Coronary artery (tissue), 2 donors: Measurements from ENCODE around the gene CT45A9.
"Not testable (repeated sequence)": the region's sequence is repeated elsewhere in the genome, so short reads cannot be mapped to it uniquely, and the experiment has no call there.

Experiments
- DNase-seq: peaks from one replicate; pipeline ENCODE4 v3.0.0-alpha.2; 2017; ENCODE audit warnings: low spot score
- H3K27ac ChIP-seq, 2 donors: fragments of 200-600 bp; sonication (generic); one replicate each; pipeline ENCODE4 v1.5.1; 2016 to 2019
- H3K4me3 ChIP-seq: fragments of 200-600 bp; sonication (generic); 2 replicates; pipeline ENCODE4 v1.5.1; 2016; ENCODE audit warnings: mild to moderate bottlenecking, moderate library complexity
- TF ChIP-seq, protein P1 (sequence below): fragments of 200-600 bp; sonication (generic); IDR thresholded peaks from one replicate; pipeline ENCODE4 v1.5.1; 2019; ENCODE audit warnings: antibody characterized with exemption

Gene CT45A9, protein sequence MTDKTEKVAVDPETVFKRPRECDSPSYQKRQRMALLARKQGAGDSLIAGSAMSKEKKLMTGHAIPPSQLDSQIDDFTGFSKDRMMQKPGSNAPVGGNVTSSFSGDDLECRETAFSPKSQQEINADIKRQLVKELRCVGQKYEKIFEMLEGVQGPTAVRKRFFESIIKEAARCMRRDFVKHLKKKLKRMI

DNA sequence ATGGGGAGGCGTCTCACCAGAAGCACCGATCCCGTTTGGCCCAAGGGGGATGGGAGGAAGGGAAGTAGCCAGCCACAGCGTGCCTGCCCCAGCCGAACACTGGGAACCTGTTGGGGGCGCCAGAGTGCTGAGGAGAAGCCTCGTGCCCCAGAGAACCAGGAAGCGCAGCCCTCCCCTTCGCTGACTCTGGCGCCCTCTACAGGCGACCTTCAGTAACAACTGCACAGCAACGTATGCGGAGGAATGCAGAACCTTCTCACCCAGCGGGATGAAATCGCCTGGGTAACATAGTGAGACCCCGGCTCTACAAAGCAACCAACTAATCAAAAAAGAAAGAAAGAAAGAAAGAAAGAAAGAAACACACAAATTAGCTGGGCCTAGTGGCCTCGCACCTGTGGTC is at the start of gene CT45A9:
CT45A9 (minus strand) TSS at position 101 of the 400 bp plus-strand sequence. CDS start 3,751 bp downstream, outside the sequence.
- H3K27ac ChIP-seq, DNase-seq, H3K4me3 ChIP-seq: not testable (repeated sequence)

DNA sequence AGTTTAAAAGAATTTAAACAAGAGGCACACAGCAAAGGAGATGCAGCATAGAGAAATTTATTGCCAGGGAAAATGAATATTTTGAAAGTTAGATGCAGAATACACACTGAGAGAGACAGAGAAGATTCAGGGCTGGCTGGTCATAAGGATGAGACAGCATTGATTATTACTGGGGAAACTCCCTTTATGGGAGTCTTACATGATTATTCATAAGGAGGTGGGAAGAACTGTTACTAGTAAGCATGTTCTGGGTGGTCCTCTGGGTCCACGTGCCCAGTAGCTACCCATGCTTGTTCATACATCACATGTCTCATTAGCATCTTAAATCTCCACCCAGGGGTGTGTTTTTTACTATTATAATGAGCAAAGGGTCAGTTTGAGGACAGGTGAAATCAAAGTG is 48.9 kb upstream of the CT45A9 start:
- not testable (repeated sequence) for DNase-seq, H3K27ac ChIP-seq, H3K4me3 ChIP-seq

DNA sequence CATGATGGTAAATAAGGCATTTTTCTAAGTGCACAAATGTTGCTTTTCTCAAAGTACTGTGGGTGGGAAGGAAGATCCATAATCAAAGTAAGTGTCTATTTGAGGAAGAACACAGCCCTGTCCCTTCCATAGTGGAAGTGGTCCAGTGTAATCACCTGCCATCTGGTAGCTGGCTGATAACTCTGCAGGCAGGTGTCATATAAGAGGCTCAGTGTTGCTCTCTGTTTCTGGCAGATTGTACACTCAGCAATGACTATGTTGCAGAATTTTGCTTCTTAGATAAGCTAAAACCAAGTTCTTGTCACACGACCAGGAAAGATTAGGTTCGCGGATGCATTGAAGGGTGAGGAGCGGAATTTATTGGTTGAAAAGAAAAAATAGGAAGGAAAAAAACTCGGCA is 42.8 kb upstream of the CT45A9 start:
- DNase-seq: no peak
- H3K4me3 ChIP-seq: no peak overlapping the region
- H3K27ac ChIP-seq: no peak overlapping the region
- TF ChIP-seq, protein P1, sequence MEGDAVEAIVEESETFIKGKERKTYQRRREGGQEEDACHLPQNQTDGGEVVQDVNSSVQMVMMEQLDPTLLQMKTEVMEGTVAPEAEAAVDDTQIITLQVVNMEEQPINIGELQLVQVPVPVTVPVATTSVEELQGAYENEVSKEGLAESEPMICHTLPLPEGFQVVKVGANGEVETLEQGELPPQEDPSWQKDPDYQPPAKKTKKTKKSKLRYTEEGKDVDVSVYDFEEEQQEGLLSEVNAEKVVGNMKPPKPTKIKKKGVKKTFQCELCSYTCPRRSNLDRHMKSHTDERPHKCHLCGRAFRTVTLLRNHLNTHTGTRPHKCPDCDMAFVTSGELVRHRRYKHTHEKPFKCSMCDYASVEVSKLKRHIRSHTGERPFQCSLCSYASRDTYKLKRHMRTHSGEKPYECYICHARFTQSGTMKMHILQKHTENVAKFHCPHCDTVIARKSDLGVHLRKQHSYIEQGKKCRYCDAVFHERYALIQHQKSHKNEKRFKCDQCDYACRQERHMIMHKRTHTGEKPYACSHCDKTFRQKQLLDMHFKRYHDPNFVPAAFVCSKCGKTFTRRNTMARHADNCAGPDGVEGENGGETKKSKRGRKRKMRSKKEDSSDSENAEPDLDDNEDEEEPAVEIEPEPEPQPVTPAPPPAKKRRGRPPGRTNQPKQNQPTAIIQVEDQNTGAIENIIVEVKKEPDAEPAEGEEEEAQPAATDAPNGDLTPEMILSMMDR: no peak

DNA sequence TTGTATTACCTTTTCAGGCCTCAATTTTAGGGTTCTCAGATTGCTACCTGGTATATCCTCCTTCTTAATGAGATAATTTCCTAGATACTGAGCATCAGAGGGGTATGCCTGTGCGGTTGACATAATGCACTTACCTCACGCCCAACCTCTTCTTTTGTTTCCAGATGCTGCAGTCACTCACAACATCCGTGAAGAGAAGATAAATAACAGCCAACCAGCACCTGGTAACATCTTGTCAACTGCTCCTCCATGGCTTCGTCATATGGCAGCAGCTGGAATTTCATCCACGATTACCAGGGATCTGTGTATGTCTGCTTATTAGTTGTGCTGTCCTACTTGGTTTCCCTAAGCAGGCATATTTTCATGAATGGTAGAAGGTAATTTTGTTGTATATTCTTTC is 38.6 kb upstream of the CT45A9 start:
- Histone ChIP-seq H3K27ac (no peak overlapping the region), H3K4me3 (no peak overlapping the region)
- TF ChIP-seq, protein P1: no peak
- no peak for DNase-seq

DNA sequence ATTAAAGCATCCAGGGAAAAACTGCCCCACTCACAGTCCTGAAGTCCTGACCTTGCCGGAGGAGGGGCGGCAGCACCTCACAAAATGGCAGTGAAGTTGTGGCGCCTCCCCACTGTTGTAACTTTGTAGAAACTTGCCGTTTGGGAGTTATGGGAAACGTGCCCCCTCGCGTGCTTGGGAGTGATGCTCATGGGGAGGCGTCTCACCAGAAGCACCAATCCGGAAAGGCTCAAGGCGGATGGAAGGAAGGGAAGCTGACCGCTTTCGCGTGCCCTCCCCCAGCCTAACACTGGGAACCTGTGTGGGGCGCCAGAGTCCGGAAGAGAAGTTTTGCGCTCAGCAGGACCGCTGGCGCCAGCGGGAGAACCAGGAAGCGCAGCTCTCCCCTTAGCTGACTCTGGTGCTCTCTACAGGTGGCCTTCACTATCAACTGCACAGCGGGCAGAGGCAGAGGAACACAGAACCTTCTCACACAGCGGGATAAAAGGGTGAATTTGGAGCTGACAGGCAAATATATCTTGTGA is 21.7 kb upstream of the CT45A9 start, which contains the start of the genes CT45A10 and SAGE1:
CT45A10 (minus strand) TSS at position 151 of the 524 bp plus-strand sequence. CDS start 8,100 bp downstream, outside the sequence.
SAGE1 (plus strand) TSS at position 423 of the 524 bp plus-strand sequence. CDS start 2,527 bp downstream, outside the sequence.
- no peak for DNase-seq
- TF ChIP-seq, protein P1: no peak

DNA sequence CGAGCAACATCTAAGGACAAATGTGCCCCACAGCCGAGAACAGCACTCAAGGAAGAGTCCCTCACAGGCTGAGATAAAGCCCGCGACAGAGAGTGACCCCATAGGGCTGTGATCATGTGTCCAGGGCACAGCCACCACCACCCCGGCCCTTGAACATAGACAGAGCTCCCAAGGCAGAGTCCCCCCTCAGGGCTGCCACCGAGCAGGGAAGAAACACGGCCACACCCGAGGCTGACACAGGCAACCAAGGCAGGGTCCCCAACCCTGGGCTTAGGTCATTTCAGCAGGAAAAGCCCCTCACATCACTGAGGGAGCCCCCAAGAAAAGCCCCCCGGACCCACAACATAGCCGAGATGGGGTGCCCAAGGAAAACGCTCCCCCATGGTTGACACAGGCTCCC is 21.2 kb upstream of the CT45A9 start:
- TF ChIP-seq, protein P1: no peak
- Histone ChIP-seq H3K4me3 (no peak overlapping the region), H3K27ac (no peak overlapping the region)
- no peak for DNase-seq

More for the DNA sequence above, 21.7 kb upstream of the CT45A9 start, which contains the start of the genes CT45A10 and SAGE1:
- Histone ChIP-seq H3K4me3 (no peak within 1 kb of the TSS), H3K27ac (no peak within 1 kb of the TSS)

DNA sequence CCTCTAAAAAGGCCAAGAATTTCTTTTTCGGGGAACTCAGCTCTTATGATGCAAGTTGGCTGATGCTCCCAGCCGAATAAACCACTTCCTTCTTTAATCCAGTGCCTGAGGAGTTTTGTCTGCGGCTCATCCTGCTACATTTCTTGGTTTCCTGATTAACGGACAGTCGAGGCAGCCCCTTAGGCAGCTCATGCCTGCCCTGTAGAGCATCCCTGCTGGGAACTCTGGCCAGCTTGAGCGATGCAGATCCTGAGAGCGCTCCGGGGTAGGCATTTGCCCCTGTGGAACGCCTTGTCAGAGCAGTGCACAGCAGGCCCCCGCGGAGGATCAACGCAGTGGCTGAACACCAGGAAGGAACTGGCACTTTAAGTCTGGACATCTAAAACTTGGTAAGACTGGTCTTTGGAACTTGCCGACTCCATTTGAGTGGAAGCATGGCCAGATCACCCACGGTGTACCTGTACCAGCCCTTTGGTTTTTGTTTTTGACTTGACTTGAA is 18.5 kb upstream of the CT45A9 start:
- no peak for DNase-seq
- Histone ChIP-seq H3K4me3 (no peak overlapping the region), H3K27ac (no peak overlapping the region)
- TF ChIP-seq, protein P1: no peak

DNA sequence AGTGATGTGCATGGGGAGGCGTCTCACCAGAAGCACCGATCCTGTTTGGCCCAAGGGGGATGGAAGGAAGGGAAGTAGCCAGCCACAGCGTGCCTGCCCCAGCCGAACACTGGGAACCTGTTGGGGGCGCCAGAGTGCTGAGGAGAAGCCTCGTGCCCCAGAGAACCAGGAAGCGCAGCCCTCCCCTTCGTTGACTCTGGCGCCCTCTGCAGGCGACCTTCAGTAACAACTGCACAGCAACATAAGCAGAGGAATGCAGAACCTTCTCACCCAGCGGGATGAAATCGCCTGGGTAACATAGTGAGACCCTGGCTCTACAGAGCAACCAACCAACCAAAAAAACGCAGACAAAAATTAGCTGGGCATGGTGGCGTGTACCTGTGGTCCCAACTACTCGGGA is 17.4 kb upstream of the CT45A9 start:
- not testable (repeated sequence) for H3K27ac ChIP-seq, DNase-seq, H3K4me3 ChIP-seq

DNA sequence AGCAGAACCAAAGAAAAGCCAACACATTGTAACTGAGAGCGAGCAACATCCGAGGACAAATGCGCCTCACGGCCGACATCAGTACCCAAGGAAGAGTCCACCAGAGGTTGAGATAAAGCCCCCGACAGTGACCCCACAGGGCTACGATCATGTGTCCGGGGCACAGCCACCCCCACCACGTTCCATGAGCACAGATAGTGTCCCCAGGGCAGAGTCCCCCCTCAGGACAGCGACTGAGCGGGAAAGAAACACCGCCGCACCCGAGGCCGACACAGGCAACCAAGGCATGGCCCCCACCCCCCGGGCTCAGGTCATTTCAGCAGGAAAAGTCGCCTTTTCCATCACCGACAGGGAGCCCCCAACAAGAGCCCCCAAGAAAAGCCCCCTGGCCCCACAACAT is 16.6 kb upstream of the CT45A9 start:
- not testable (repeated sequence) for H3K4me3 ChIP-seq, H3K27ac ChIP-seq, DNase-seq

DNA sequence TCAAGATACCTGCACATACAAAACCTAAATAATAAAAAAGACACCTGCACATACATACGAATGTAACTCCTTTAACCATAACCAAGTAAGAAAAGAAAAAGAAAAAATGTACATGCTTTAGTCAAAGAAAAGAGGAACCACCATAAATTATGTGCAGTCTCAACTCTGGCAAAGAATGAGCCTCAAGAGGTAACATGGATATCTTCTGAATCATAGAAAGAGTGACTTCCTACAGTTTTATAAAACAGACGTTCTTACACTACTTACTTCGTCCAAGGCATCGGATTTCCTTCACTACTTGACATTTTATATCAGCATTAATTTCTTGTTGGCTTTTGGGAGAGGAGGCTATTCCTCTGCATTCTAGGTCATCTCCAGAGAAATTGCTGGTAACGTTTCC is 11.1 kb upstream of the CT45A9 start:
- DNase-seq, H3K27ac ChIP-seq, H3K4me3 ChIP-seq: not testable (repeated sequence)

DNA sequence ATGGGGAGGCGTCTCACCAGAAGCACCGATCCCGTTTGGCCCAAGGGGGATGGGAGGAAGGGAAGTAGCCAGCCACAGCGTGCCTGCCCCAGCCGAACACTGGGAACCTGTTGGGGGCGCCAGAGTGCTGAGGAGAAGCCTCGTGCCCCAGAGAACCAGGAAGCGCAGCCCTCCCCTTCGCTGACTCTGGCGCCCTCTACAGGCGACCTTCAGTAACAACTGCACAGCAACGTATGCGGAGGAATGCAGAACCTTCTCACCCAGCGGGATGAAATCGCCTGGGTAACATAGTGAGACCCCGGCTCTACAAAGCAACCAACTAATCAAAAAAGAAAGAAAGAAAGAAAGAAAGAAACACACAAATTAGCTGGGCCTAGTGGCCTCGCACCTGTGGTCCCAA is 17.2 kb downstream of the CT45A9 start, which contains the start of gene CT45A8:
CT45A8 (minus strand) TSS at position 101 of the 400 bp plus-strand sequence. CDS start 3,755 bp downstream, outside the sequence.
- not testable (repeated sequence) for DNase-seq, H3K4me3 ChIP-seq, H3K27ac ChIP-seq

DNA sequence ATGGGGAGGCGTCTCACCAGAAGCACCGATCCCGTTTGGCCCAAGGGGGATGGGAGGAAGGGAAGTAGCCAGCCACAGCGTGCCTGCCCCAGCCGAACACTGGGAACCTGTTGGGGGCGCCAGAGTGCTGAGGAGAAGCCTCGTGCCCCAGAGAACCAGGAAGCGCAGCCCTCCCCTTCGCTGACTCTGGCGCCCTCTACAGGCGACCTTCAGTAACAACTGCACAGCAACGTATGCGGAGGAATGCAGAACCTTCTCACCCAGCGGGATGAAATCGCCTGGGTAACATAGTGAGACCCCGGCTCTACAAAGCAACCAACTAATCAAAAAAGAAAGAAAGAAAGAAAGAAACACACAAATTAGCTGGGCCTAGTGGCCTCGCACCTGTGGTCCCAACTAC is 34.4 kb downstream of the CT45A9 start, which contains the start of gene CT45A7:
CT45A7 (minus strand) TSS at position 101 of the 400 bp plus-strand sequence. CDS start 3,747 bp downstream, outside the sequence.
- H3K4me3 ChIP-seq, H3K27ac ChIP-seq, DNase-seq: not testable (repeated sequence)

DNA sequence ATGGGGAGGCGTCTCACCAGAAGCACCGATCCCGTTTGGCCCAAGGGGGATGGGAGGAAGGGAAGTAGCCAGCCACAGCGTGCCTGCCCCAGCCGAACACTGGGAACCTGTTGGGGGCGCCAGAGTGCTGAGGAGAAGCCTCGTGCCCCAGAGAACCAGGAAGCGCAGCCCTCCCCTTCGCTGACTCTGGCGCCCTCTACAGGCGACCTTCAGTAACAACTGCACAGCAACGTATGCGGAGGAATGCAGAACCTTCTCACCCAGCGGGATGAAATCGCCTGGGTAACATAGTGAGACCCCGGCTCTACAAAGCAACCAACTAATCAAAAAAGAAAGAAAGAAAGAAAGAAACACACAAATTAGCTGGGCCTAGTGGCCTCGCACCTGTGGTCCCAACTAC is 51.7 kb downstream of the CT45A9 start, which contains the start of gene CT45A2:
CT45A2 (minus strand) TSS at position 101 of the 400 bp plus-strand sequence. CDS start 3,747 bp downstream, outside the sequence.
- H3K27ac ChIP-seq, H3K4me3 ChIP-seq, DNase-seq: not testable (repeated sequence)
